Stomach smooth muscle (tissue), 2 donors: Measurements from ENCODE around the gene YBX3.

Experiments
- H3K27ac ChIP-seq: one replicate; pipeline ENCODE4 v1.7.0; 2013; ENCODE audit warnings: mild to moderate bottlenecking, low read length, inconsistent platforms
- H3K27me3 ChIP-seq, 2 donors: one replicate each; pipeline ENCODE4 v1.7.0; 2013; ENCODE audit warnings: low read length in 2 of 2; ENCODE audit not compliant: insufficient read depth in 2 of 2, control insufficient read depth in 1 of 2
- H3K36me3 ChIP-seq, 2 donors: one replicate each; pipeline ENCODE4 v1.7.0; 2013; ENCODE audit warnings: low read length in 2 of 2; ENCODE audit not compliant: control insufficient read depth in 2 of 2, insufficient read depth in 2 of 2
- H3K4me1 ChIP-seq: one replicate; pipeline ENCODE4 v1.7.0; 2013; ENCODE audit warnings: low read length; ENCODE audit not compliant: control insufficient read depth, insufficient read depth
- H3K4me3 ChIP-seq, 2 donors: one replicate each; pipeline ENCODE4 v1.7.0; 2013; ENCODE audit warnings: low read length in 2 of 2
- H3K9ac ChIP-seq, 2 donors: one replicate each; pipeline ENCODE4 v1.7.0; 2013; ENCODE audit warnings: low read length in 2 of 2, mild to moderate bottlenecking in 1 of 2
- H3K9me3 ChIP-seq, 2 donors: one replicate each; pipeline ENCODE4 v1.7.0; 2013; ENCODE audit warnings: low read length in 2 of 2; ENCODE audit not compliant: control insufficient read depth in 2 of 2
- donor health status: healthy.
- donor health status: Pancreatic carcinoma.

The YBX3 gene

GRCh38 chr12:10672231-10672868, 50.8 kb downstream of the YBX3 start:
- peaks cover 13 to 17% of the 10 kb centered on the region in 2 donors for H3K27me3 ChIP-seq
- peaks cover 2% of the 10 kb centered on the region for H3K4me1 ChIP-seq
- H3K36me3 ChIP-seq: no peaks in the 10 kb centered on the region
- no peak overlapping the region for H3K27ac ChIP-seq
- peak overlapping the region in 1 of 2 donors; percentile 17 for H3K4me3 ChIP-seq
- H3K9me3 ChIP-seq: no peaks in the 10 kb centered on the region
- no peak overlapping the region for H3K9ac ChIP-seq

DNA sequence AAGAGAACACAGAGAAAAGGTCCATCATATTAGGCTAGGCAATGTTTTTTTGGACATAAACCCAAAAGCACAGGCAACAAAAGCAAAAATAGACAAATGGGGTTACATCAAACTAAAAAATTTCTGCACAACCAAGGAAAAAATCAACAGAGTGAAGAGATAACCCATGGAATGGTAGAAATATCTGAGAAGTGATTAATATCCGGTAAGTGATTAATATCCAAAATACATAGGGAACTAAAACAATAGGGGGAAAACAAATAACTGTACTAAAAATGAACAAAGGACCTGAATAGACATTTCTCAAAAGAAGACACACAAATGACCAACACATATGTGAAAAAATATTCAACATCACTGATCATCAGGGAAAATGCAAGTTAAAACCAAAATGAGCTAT, 53.6 kb downstream of the YBX3 start:
- no peak overlapping the region for H3K4me3 ChIP-seq
- H3K27ac ChIP-seq: no peak overlapping the region
- no peak overlapping the region for H3K9ac ChIP-seq
- H3K27me3 ChIP-seq: peaks cover 13 to 17% of the 10 kb centered on the region in 2 donors
- peaks cover 2% of the 10 kb centered on the region for H3K4me1 ChIP-seq
- H3K9me3 ChIP-seq: no peaks in the 10 kb centered on the region
- H3K36me3 ChIP-seq: no peaks in the 10 kb centered on the region

DNA sequence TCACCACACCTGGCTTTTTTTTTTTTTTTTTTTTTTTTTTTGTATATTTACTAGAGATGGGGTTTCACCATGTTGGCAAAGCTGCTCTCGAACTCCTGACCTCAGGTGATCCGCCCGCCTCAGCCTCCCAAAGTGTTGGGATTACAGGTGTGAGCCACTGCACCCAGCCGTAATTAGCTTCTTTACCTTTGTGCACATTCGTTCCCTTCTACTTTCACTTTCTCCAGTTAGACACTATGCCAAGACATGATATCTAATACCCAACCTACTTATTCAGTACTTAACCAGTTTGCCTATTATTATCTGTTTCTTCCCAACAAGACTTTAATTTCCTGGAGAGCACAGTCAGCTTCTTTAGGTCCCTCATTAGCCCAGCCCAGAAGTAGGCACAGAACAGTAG, 54.6 kb downstream of the YBX3 start:
- Histone ChIP-seq H3K27me3 (peaks cover 8 to 9% of the 10 kb centered on the region in 2 donors), H3K9ac (no peak overlapping the region), H3K9me3 (no peaks in the 10 kb centered on the region), H3K4me1 (no peaks in the 10 kb centered on the region), H3K27ac (no peak overlapping the region), H3K4me3 (no peak overlapping the region), H3K36me3 (no peaks in the 10 kb centered on the region)

DNA sequence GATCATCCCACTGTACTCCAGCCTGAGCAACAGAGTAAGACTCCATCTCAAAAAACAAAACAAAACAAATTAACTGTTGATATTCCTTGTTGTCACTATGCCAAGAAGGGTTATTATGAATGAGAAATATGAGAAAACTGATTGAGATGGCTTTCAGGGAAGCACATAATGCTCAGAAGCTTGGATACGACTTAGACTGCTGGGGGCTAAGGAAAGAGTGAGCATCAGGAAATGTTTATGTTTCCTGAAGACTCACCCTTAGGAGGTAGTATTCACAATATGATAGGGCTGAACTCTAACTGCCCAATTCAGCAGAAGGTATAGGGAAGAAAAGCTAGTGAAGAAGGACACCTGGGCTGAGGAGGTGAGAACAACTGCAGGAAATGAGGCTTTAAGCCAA, 55.5 kb downstream of the YBX3 start:
- Histone ChIP-seq H3K9ac (no peak overlapping the region), H3K4me1 (no peaks in the 10 kb centered on the region), H3K27me3 (peaks cover under 1 to 6% of the 10 kb centered on the region in 2 donors), H3K27ac (no peak overlapping the region), H3K36me3 (no peaks in the 10 kb centered on the region), H3K4me3 (no peak overlapping the region), H3K9me3 (no peaks in the 10 kb centered on the region)

- no peaks in the 10 kb centered on the region for H3K9me3 ChIP-seq
- H3K27ac ChIP-seq: no peak overlapping the region
- no peaks in the 10 kb centered on the region for H3K4me1 ChIP-seq
- no peak overlapping the region for H3K9ac ChIP-seq
- no peak overlapping the region for H3K4me3 ChIP-seq
- no peaks in the 10 kb centered on the region for H3K36me3 ChIP-seq
- H3K27me3 ChIP-seq: no peaks in the 10 kb centered on the region
Observed at GRCh38 chr12:10664499-10664898, 58.6 kb downstream of the YBX3 start.

DNA sequence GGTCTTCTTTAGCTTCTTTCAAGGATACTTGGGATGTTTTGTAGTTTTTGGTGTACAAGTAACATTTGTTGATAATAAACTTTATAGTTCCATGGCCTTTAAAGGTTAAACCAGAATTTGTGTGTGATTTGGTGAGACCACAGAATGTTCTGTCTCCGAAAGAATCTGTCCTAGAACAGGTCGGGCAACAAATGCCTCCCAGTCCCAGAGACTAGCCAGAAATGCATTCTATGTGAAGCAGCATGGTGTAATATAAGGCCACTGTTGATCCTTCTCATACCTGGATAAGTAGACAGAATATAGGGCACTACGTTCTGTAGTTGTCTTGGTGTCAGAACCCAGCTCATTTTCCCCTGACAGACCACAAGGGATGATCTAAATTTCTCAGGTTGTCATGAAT, 59.3 kb downstream of the YBX3 start:
- no peaks in the 10 kb centered on the region for H3K27me3 ChIP-seq
- no peak overlapping the region for H3K4me3 ChIP-seq
- no peaks in the 10 kb centered on the region for H3K36me3 ChIP-seq
- H3K9me3 ChIP-seq: no peaks in the 10 kb centered on the region
- no peak overlapping the region for H3K9ac ChIP-seq
- H3K27ac ChIP-seq: no peak overlapping the region
- no peaks in the 10 kb centered on the region for H3K4me1 ChIP-seq

GRCh38 chr12:10661338-10661737, 61.8 kb downstream of the YBX3 start:
- no peaks in the 10 kb centered on the region for H3K27me3 ChIP-seq
- no peaks in the 10 kb centered on the region for H3K4me1 ChIP-seq
- no peak overlapping the region for H3K27ac ChIP-seq
- no peaks in the 10 kb centered on the region for H3K9me3 ChIP-seq
- no peak overlapping the region for H3K4me3 ChIP-seq
- no peaks in the 10 kb centered on the region for H3K36me3 ChIP-seq
- no peak overlapping the region for H3K9ac ChIP-seq

DNA sequence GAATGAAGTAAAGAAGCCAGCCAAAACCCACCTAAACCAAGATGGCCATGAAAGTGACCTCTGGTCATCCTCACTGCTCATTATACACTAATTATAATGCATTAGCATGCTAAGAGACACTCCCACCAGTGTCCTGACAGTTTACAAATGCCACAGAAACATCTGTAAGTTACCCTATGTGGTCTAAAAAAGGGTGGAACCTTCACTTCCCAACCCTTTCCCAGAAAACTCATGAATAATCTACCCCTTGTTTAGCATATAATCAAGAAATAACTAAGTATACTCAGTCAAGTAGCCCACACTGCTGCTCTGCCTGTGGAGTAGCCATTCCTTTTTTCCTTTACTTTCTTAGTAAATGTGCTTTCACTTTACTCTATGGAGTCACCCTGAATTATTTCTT, 69.1 kb downstream of the YBX3 start:
- H3K9me3 ChIP-seq: no peaks in the 10 kb centered on the region
- no peak overlapping the region for H3K4me3 ChIP-seq
- no peaks in the 10 kb centered on the region for H3K4me1 ChIP-seq
- no peaks in the 10 kb centered on the region for H3K36me3 ChIP-seq
- H3K27ac ChIP-seq: no peak overlapping the region
- no peaks in the 10 kb centered on the region for H3K27me3 ChIP-seq
- no peak overlapping the region for H3K9ac ChIP-seq

GRCh38 chr12:10652192-10652591, 70.9 kb downstream of the YBX3 start:
- Histone ChIP-seq H3K4me1 (no peaks in the 10 kb centered on the region), H3K9ac (no peak overlapping the region), H3K27ac (no peak overlapping the region), H3K36me3 (no peaks in the 10 kb centered on the region), H3K9me3 (no peaks in the 10 kb centered on the region), H3K27me3 (no peaks in the 10 kb centered on the region), H3K4me3 (no peak overlapping the region)
